Lower leg skin (tissue), 3 donors: ENCODE results near the gene CTIF.

Experiments used
- CTCF ChIP-seq, 3 donors: fragments of 450-650 bp; IDR thresholded peaks; one replicate each; pipeline ENCODE4 v1.5.1; 2016; ENCODE audit warnings: antibody characterized with exemption in 3 of 3, mild to moderate bottlenecking in 3 of 3, moderate library complexity in 2 of 3
- POLR2A ChIP-seq, 2 donors: fragments of 450-650 bp; IDR thresholded peaks; one replicate each; pipeline ENCODE4 v1.6.1; 2016 to 2017; ENCODE audit warnings: antibody characterized with exemption in 2 of 2, mild to moderate bottlenecking in 1 of 2, moderate library complexity in 1 of 2

DNA sequence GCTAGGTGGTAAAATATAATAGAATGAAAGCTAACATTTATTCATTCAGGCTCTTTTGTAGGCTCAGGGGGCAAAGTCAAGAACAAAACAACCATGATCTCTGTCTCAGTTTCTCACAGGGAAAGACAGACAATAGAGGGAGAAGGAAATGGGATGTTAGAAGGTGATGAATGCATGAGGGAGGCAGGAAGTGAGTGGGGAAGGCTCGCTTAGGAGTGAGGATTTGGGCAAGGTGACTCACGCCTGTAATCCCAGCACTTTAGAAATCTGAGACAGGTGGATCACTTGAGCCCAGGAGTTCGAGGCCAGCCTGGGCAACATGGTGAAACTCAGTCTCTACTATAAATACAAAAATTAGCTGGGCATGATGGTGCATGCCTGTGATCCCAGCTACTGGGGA is 88.4 kb downstream of the CTIF start:
- TF ChIP-seq CTCF (IDR thresholded peaks at IDR 0.05): no peak
- TF ChIP-seq POLR2A (IDR thresholded peaks at IDR 0.05): no peak
